Smooth muscle cell (in vitro differentiated cells): ENCODE data around the gene TULP4. TPM values are rescaled to one million over a fixed set of nuclear protein-coding genes. Genes with fewer than 3 reads are reported as not detected.

Experiments used
- DNase-seq: peaks from one replicate; lab custom pipeline; 2025; ENCODE audit not compliant: unreplicated experiment; lab: John Stamatoyannopoulos, UW
- H2AFZ ChIP-seq: fragments of 200-600 bp; sonication (generic); 2 replicates; pipeline ENCODE4 v1.6.0; 2016; ENCODE audit warnings: antibody characterized with exemption, low read depth, mild to moderate bottlenecking
- H3F3A ChIP-seq: fragments of 200-600 bp; sonication (generic); 2 replicates; pipeline ENCODE4 v1.6.0; 2017; ENCODE audit warnings: antibody characterized with exemption, low read depth
- H3K27ac ChIP-seq: fragments of 200-600 bp; sonication (generic); 2 replicates; pipeline ENCODE4 v1.5.1; 2016; ENCODE audit warnings: low read depth, mild to moderate bottlenecking
- H3K27me3 ChIP-seq: fragments of 200-600 bp; sonication (generic); 2 replicates; pipeline ENCODE4 v1.6.1; 2016; ENCODE audit warnings: low read depth, mild to moderate bottlenecking
- H3K36me3 ChIP-seq: fragments of 200-600 bp; sonication (generic); 2 replicates; pipeline ENCODE4 v1.5.1; 2016; ENCODE audit warnings: low read depth
- H3K4me1 ChIP-seq: fragments of 200-600 bp; sonication (generic); 2 replicates; pipeline ENCODE4 v1.5.1; 2016; ENCODE audit warnings: low read depth
- H3K4me2 ChIP-seq: fragments of 200-600 bp; sonication (generic); 2 replicates; pipeline ENCODE4 v1.6.0; 2016; ENCODE audit warnings: mild to moderate bottlenecking
- H3K4me3 ChIP-seq: fragments of 200-600 bp; sonication (generic); 2 replicates; pipeline ENCODE4 v1.5.1; 2016; ENCODE audit warnings: mild to moderate bottlenecking
- H3K79me2 ChIP-seq: fragments of 200-600 bp; sonication (generic); 2 replicates; pipeline ENCODE4 v1.6.0; 2016; ENCODE audit warnings: low read depth, mild to moderate bottlenecking
- H3K9ac ChIP-seq: fragments of 200-600 bp; sonication (generic); 2 replicates; pipeline ENCODE4 v1.6.0; 2016; ENCODE audit warnings: low read depth
- H3K9me3 ChIP-seq: fragments of 200-600 bp; sonication (generic); replicated peaks from 2 replicates; pipeline ENCODE4 v1.5.1; 2016; ENCODE audit warnings: low read depth
- H4K20me1 ChIP-seq: fragments of 200-600 bp; sonication (generic); 2 replicates; pipeline ENCODE4 v1.6.0; 2016; ENCODE audit warnings: low read depth
- WGBS: methylation state at CpG from one replicate; pipeline ENCODE4 v1.1.7; 2016; ENCODE audit warnings: low lambda C conversion rate; 5-methylcytosine and 5-hydroxymethylcytosine counted together
- polyA plus RNA-seq: library from polyadenylated mRNA; unstranded; fragments of >200 nt; fragmentation: Nextera tagmentation; extraction: Ambion mirVana; gene quantifications from 2 replicates; pipeline ENCODE4 v1.2.1, GENCODE V29; 2016
- total RNA-seq: library from RNA; depleted of rRNA; stranded (reverse); fragments of >200 nt; gene quantifications from 2 replicates; pipeline ENCODE4 v1.2.3, GENCODE V29; 2014
- TF ChIP-seq, protein P1 (sequence below): fragments of 200-600 bp; sonication (generic); IDR thresholded peaks from 2 replicates; pipeline ENCODE4 v1.5.1; 2017; ENCODE audit warnings: borderline replicate concordance, mild to moderate bottlenecking, antibody characterized with exemption; ENCODE audit not compliant: insufficient read depth, poor library complexity, severe bottlenecking

TULP4 gene
- total and polyA plus RNA-seq, 2 experiments from 2014 or later, result 16.1 to 85.0 TPM

DNA sequence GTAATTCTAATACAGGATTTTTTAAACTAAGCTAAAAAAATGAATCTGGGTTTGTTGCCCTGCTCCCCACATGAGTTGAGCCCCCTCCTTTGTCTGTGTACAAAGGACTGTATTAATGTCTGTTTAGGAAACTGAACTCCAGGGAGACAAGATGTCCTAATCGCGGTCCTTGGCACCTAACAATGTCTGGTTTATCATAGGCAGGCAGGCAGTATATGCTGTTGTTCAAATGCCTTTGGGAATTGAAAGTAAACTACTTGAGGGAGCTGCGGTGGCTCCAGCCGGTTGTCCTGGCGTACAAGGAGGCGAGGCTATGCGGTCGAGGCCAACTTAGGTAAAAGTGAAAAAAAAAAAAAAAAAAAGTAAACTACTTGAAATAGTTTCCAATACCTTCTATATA lies 98.5 kb downstream of the TULP4 start:
- Histone ChIP-seq H3F3A (peaks cover 5% of the 10 kb centered on the region), H3K9me3 (no peaks in the 10 kb centered on the region), H3K4me1 (peaks cover 12% of the 10 kb centered on the region), H2AFZ (no peak overlapping the region), H3K9ac (no peak overlapping the region), H3K27me3 (no peaks in the 10 kb centered on the region), H3K79me2 (peaks cover 21% of the 10 kb centered on the region), H3K4me2 (no peak overlapping the region), H4K20me1 (peaks cover 30% of the 10 kb centered on the region), H3K36me3 (no peaks in the 10 kb centered on the region), H3K27ac (no peak overlapping the region), H3K4me3 (no peak overlapping the region)
- TF ChIP-seq, protein P1, sequence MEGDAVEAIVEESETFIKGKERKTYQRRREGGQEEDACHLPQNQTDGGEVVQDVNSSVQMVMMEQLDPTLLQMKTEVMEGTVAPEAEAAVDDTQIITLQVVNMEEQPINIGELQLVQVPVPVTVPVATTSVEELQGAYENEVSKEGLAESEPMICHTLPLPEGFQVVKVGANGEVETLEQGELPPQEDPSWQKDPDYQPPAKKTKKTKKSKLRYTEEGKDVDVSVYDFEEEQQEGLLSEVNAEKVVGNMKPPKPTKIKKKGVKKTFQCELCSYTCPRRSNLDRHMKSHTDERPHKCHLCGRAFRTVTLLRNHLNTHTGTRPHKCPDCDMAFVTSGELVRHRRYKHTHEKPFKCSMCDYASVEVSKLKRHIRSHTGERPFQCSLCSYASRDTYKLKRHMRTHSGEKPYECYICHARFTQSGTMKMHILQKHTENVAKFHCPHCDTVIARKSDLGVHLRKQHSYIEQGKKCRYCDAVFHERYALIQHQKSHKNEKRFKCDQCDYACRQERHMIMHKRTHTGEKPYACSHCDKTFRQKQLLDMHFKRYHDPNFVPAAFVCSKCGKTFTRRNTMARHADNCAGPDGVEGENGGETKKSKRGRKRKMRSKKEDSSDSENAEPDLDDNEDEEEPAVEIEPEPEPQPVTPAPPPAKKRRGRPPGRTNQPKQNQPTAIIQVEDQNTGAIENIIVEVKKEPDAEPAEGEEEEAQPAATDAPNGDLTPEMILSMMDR, result no peak
- 92% methylated on average over 8 of the region's 8 CpGs for WGBS
- DNase-seq, result no peak

DNA sequence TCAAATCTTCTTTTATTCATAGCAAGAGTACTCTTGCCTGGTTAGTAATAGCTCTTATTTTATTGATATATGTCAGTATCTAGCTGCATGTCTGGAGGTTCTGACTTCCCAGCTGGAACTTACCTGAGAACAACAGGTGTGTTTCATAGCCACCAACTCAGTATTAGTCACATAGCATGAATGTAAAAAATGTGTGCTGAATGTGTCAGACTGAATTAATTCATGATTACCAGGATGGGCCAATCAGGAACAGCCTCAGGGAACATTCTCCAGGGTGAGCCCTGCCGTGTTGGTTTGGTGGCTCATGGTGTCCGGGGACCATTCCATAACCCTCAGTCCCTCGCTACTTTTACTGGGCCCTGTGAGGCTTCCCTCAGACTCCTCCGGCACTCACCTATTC lies 99.7 kb downstream of the TULP4 start:
- Histone ChIP-seq H3K4me3 (no peak overlapping the region), H3K27ac (peak overlapping the region; percentile 36), H3F3A (peaks cover 5% of the 10 kb centered on the region), H2AFZ (no peak overlapping the region), H3K4me2 (no peak overlapping the region), H3K79me2 (peaks cover 21% of the 10 kb centered on the region), H3K36me3 (no peaks in the 10 kb centered on the region), H3K9ac (no peak overlapping the region), H3K27me3 (no peaks in the 10 kb centered on the region), H3K9me3 (no peaks in the 10 kb centered on the region), H3K4me1 (peaks cover 12% of the 10 kb centered on the region), H4K20me1 (peaks cover 25% of the 10 kb centered on the region)
- 90% methylated on average over 4 of the region's 4 CpGs for WGBS
- TF ChIP-seq, protein P1, result no peak
- DNase-seq, result no peak

DNA sequence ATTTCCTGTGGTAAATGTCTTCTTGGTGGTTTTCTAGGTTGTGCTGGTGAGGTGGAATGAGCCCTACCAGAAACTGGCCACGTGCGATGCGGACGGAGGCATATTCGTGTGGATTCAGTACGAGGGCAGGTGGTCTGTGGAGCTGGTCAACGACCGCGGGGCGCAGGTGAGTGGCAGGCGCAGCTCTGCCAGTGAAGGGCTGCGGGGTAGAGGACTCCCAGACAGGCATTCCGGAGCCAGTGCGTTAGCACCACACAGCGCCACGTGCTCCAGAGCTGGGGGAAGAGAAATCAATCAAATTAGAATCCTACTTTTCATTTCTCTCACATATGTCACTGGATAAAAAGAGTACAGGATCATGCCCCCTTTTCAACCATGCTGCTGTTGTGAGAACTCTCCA lies 100.8 kb downstream of the TULP4 start:
- TF ChIP-seq, protein P1, result no peak
- Histone ChIP-seq H3K4me1 (peaks cover 9% of the 10 kb centered on the region), H3F3A (peaks cover 13% of the 10 kb centered on the region), H2AFZ (no peak overlapping the region), H3K79me2 (peaks cover 14% of the 10 kb centered on the region), H3K4me2 (no peak overlapping the region), H3K9ac (no peak overlapping the region), H3K27me3 (no peaks in the 10 kb centered on the region), H4K20me1 (peaks cover 20% of the 10 kb centered on the region), H3K9me3 (no peaks in the 10 kb centered on the region), H3K36me3 (no peaks in the 10 kb centered on the region), H3K27ac (no peak overlapping the region), H3K4me3 (no peak overlapping the region)
- DNase-seq, result no peak
- WGBS, result 98% methylated on average over 16 of the region's 16 CpGs

DNA sequence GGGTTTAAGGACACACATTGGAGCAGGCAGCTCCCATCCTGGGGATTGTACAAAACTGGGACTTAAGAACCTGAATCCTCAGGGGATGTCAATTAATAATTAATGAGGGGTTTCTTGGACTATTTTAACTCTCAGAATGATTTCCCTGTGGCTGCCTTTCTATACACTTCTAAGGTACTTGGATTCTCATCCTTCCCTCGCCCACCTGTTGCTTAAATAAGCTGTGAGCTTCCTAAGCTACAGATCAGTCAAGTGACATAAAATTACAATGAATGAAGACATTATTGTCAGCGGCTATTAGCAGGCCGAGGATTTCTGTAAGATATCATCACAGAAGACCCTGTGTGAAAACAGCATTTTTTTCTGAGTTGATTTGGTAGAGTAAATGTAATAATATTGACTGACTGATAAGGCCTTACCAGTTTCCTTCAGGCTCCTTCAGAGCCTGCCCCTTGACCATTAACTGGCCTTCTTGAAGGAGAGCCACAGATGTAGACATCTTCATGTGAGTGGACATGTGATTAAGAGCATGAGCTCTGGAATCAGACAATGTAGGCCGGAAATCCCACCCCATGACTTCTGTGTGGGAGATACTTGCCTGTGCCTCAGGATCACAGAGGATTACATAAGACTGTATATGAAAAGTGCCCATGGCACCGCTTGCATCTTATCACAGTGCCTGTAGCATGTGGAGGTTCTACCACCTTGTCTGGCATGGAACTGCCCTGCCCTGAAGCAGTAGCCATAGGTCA lies 101.7 kb downstream of the TULP4 start:
- Histone ChIP-seq H2AFZ (no peak overlapping the region), H3K4me3 (no peak overlapping the region), H3K36me3 (no peaks in the 10 kb centered on the region), H3K9ac (no peak overlapping the region), H3K4me2 (no peak overlapping the region), H3K27me3 (no peaks in the 10 kb centered on the region), H3K27ac (no peak overlapping the region), H3K9me3 (no peaks in the 10 kb centered on the region), H3K4me1 (no peaks in the 10 kb centered on the region), H3K79me2 (peaks cover 10% of the 10 kb centered on the region), H3F3A (peaks cover 13% of the 10 kb centered on the region), H4K20me1 (peaks cover 11% of the 10 kb centered on the region)
- 96% methylated on average over 5 of the region's 5 CpGs for WGBS
- TF ChIP-seq, protein P1, result no peak
- no peak for DNase-seq
